HUES6 (cell line): ENCODE measurements around the gene ACVR1.
"Not testable (repeated sequence)": the region's sequence is repeated elsewhere in the genome, so short reads cannot be mapped to it uniquely, and the experiment has no call there.

Source experiments
- H3K27ac ChIP-seq: 2 replicates; pipeline ENCODE4 v1.7.0; 2013; ENCODE audit warnings: low read depth, mild to moderate bottlenecking, low read length, inconsistent platforms
- H3K27me3 ChIP-seq: 2 replicates; pipeline ENCODE4 v1.6.1; 2013; ENCODE audit warnings: low read length; ENCODE audit not compliant: control insufficient read depth, insufficient read depth
- H3K36me3 ChIP-seq: 2 replicates; pipeline ENCODE4 v1.6.1; 2013; ENCODE audit warnings: low read length; ENCODE audit not compliant: control insufficient read depth, insufficient read depth
- H3K4me1 ChIP-seq: 2 replicates; pipeline ENCODE4 v1.6.1; 2013; ENCODE audit warnings: low read length; ENCODE audit not compliant: control insufficient read depth, insufficient read depth
- H3K4me3 ChIP-seq: 2 replicates; pipeline ENCODE4 v1.5.1; 2013; ENCODE audit warnings: low read depth, low read length
- H3K9ac ChIP-seq: one replicate; pipeline ENCODE4 v1.6.1; 2013; ENCODE audit warnings: mild to moderate bottlenecking, low read length
- H3K9me3 ChIP-seq: 2 replicates; pipeline ENCODE4 v1.6.1; 2013; ENCODE audit warnings: low read depth, low read length; ENCODE audit not compliant: control insufficient read depth, insufficient read depth

The ACVR1 gene

DNA sequence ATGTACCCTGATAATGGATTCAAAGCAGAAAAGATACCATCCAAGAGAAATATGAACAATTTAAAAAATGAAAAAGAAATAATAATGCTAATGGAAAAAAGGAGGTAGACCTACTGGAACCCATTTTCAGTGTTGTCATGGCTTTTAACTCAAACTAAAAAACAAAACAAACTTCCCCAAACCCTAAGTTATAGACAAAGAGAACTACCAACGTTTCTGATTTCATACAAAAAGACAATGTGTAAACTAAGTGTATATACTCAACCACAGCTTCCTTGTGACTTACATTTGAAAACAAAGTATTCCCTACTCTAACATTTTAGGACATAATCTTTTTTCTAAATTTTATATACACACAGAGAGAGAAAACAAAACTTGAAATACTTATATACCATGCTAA, 45.9 kb downstream of the ACVR1 start:
- no peak overlapping the region for H3K27ac ChIP-seq

DNA sequence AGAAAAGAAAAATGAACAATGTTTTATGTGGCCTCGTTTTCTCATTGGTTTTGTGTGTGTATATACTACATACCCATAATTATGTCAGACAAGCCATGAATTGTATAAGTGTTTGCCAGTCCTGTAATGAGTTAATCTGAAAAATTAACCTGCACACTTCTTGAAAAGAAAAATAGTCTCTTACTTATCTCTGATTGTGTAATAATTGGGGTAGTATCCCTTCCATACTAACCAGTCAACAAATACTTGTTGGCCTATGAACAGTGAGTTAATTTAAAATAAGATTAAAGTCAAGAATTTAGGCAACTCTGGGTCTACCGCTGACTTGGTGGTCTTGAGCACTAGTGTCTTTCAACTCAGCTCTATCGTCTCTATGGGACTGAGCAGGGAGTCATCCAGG, 48.8 kb downstream of the ACVR1 start:
- Histone ChIP-seq H3K9me3 (no peaks in the 10 kb centered on the region), H3K4me1 (peaks cover 19% of the 10 kb centered on the region), H3K9ac (no peak overlapping the region), H3K27me3 (no peaks in the 10 kb centered on the region), H3K4me3 (no peak overlapping the region), H3K27ac (no peak overlapping the region), H3K36me3 (peaks cover 4% of the 10 kb centered on the region; the same call in 1 of the 2 replicates)

More for the DNA sequence above, 45.9 kb downstream of the ACVR1 start:
- H3K4me3 ChIP-seq: no peak overlapping the region
- peaks cover 25% of the 10 kb centered on the region for H3K4me1 ChIP-seq
- H3K27me3 ChIP-seq: no peaks in the 10 kb centered on the region
- no peak overlapping the region for H3K9ac ChIP-seq
- H3K9me3 ChIP-seq: no peaks in the 10 kb centered on the region
- peaks cover 4% of the 10 kb centered on the region; the same call in 1 of the 2 replicates for H3K36me3 ChIP-seq

DNA sequence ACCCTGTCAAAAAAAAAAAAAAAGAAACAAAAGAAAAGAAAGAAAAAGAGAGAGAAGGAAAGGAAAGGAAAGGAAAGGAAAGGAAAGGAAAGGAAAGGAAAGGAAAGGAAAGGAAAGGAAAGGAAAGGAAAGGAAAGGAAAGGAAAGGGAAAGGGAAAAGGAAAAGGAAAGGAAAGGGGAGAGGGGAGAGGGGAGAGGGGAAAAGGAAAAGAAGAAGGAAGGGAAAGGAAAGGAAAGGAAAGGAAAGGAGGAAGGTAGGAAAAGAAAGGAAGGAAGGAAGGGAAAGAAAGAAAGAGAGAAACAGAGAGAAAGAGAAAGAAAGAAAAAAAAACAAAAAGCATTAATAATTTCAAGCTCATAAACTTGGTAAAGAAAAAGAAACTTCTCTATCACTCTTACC, 49.5 kb downstream of the ACVR1 start:
- not testable (repeated sequence) for H3K27me3 ChIP-seq, H3K27ac ChIP-seq, H3K4me3 ChIP-seq, H3K36me3 ChIP-seq, H3K9ac ChIP-seq, H3K9me3 ChIP-seq
- peaks cover 13% of the 10 kb centered on the region for H3K4me1 ChIP-seq

DNA sequence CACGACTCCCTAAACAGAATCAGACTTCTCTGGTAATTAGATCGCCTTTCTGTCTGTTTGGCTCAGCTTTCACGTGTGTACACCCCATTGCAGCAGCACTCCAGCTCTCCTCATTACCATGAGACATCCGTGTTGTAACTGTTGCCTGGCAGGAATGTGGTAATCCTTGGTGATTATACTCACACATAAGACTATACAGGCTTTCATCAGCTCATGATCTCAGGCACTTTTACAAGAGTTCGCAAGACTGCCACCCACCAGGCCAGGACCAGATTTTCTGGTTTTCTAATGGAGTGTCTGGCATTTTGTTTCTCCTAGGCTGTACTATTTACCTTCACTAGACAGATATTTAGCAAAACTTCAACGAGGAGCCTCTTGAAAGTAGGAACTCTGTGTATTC, 50.2 kb downstream of the ACVR1 start:
- peaks cover 7% of the 10 kb centered on the region for H3K4me1 ChIP-seq
- H3K4me3 ChIP-seq: no peak overlapping the region
- H3K27ac ChIP-seq: no peak overlapping the region
- H3K27me3 ChIP-seq: no peaks in the 10 kb centered on the region
- H3K36me3 ChIP-seq: peaks cover 4% of the 10 kb centered on the region; the same call in 1 of the 2 replicates
- no peaks in the 10 kb centered on the region for H3K9me3 ChIP-seq
- H3K9ac ChIP-seq: no peak overlapping the region

DNA sequence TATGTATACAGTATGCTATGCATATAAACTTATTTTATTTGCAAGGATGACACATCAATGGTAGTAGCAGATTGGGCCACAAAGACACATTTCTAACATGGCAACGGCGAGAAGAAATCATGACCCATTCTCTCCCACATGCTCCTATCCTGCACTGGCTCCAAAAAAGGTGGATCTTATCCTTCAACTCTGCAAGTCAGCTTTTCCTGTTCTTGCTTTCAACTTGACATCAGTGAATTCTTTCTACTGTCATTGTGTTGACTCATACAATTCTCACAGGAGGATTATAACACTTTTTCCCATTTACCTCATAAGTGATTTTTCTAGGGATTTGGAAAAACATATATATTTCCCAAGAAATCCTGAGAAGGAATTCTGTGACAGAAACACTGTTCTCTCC, 53.1 kb downstream of the ACVR1 start:
- peaks cover 9% of the 10 kb centered on the region for H3K36me3 ChIP-seq
- H3K27me3 ChIP-seq: no peaks in the 10 kb centered on the region
- no peak overlapping the region for H3K9ac ChIP-seq
- no peaks in the 10 kb centered on the region for H3K9me3 ChIP-seq
- H3K27ac ChIP-seq: no peak overlapping the region
- H3K4me1 ChIP-seq: no peaks in the 10 kb centered on the region
- H3K4me3 ChIP-seq: no peak overlapping the region

DNA sequence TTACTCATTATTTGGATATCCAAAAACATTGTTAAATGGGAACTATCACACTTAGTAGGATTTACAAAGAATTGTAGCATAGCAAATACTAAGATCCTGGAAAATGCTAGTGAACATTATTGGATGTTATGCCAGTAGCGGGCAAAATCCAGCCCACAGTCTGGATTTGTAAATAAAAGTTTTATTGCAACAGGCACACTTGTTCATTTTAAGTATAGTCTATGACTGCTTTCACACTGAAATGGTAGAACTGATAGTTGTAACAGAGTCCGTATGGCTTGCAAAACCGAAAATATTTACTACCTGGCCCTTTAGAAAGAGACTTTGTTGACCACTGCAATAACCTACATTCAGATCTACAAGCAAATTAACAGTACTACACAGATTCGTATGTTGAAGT, 53.6 kb downstream of the ACVR1 start:
- no peaks in the 10 kb centered on the region for H3K27me3 ChIP-seq
- H3K9me3 ChIP-seq: no peaks in the 10 kb centered on the region
- H3K36me3 ChIP-seq: peaks cover 11% of the 10 kb centered on the region
- no peak overlapping the region for H3K9ac ChIP-seq
- H3K4me1 ChIP-seq: no peaks in the 10 kb centered on the region
- no peak overlapping the region for H3K27ac ChIP-seq
- H3K4me3 ChIP-seq: no peak overlapping the region

DNA sequence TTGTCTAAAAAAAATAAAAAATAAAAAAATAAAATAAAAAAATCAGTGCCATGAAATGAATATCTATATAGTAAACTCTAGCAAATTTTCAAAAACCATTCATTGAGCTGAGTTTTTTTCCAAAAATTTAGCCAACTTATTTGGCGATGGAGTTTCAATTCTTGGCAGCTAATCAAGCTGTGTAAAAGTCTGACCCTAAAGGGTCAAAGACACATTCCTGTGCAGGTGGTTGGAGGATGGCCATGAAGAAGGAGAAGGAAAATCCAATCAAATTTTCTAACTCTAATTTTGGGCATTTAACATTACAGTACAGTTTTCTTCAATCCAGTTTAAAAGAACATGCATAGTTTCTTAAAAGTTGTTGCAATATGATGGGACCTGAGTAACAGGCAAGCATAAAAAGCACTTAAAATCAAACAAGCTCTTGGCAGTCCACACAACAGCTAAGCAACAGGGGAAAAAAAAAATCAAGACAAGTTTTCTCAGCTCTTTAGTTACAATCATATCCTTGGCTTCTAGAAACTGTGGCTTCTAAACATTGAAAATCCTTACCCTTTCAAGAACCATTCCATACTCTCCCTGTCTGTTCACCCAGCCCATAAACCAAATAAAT, 54.5 kb downstream of the ACVR1 start:
- Histone ChIP-seq H3K27me3 (no peaks in the 10 kb centered on the region), H3K4me1 (no peaks in the 10 kb centered on the region), H3K9ac (no peak overlapping the region), H3K27ac (no peak overlapping the region), H3K4me3 (no peak overlapping the region), H3K9me3 (no peaks in the 10 kb centered on the region), H3K36me3 (peaks cover 19% of the 10 kb centered on the region)

DNA sequence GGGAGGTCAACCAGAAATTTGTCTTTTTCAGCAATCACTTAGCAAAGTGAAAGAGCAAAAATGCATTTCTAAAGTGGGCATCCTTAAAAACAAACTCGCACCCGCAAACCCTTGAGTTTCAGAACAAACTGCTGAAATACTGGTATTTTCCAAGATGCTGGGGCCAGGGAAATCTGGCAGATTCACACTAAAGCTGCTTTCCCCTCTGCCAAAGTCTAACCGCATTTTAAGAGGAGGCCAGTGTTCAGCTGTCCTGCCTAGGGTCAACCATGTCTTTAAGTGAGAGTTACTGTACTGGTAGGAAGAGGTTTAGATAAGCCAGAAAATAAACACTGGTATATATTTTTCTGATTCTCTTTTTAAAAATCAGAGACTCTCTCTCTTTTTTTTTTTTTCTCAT, 55.9 kb downstream of the ACVR1 start:
- Histone ChIP-seq H3K9me3 (no peaks in the 10 kb centered on the region), H3K27me3 (no peaks in the 10 kb centered on the region), H3K4me1 (no peaks in the 10 kb centered on the region), H3K9ac (no peak overlapping the region), H3K36me3 (peaks cover 15% of the 10 kb centered on the region), H3K4me3 (no peak overlapping the region), H3K27ac (no peak overlapping the region)

DNA sequence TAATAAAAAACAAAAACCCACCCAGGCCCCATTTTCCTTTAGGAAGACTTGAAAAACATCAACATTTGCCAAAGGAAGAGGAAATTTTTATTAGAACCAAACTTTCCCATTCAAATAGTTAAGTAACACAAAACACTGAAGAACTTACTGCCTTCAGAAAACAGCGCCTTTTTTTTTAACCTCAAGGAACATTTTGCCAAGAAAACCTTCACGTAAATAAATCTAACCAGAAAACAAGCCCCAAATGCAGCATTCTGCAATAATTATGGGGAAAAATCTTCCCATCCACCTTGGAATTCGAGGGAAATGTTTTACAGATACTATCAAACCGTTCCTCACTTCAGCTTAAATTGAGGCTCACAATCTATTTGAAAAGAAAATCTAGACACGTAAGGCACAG, 56.4 kb downstream of the ACVR1 start:
- Histone ChIP-seq H3K27me3 (no peaks in the 10 kb centered on the region), H3K27ac (no peak overlapping the region), H3K4me1 (no peaks in the 10 kb centered on the region), H3K36me3 (peaks cover 15% of the 10 kb centered on the region), H3K9me3 (no peaks in the 10 kb centered on the region), H3K4me3 (no peak overlapping the region), H3K9ac (no peak overlapping the region)

DNA sequence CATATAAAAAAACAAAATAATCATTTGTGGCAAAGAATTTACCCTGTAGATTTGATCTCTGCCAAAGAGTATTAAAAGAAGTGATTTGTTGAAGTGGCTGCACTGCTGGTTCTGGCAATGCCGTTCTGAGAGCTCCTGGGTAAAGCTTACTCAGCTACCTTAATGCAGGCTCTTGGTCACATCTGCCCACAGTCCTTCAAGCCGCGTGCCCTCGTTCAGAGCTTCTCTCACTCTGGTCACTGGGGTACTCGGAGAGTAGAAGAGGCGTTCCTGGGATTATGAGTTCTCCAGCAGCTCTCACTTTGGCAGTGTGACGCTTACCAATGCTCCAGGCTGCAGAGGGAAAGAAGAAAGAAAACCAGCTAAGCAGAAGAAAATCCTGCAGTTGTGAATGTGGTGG, 57.9 kb downstream of the ACVR1 start:
- no peak overlapping the region for H3K27ac ChIP-seq

DNA sequence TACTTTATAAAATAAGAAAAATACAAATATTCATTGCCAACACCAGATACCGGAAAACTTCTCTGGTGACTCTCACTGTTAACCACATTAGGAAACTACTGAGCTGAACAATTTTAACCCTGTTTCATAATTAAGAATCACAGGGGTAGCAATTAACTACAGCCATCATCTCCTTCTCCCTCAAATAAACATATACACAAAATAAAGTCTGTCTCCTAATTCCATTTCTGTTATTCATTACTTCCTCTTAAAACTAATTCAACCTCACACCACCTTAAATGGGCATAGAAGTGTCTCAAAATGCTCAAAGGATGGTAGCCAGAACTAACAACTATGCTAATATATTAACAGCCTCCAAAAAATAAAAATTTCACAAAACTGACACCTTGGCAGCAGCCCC, 60.7 kb downstream of the ACVR1 start:
- no peaks in the 10 kb centered on the region for H3K4me1 ChIP-seq
- H3K9ac ChIP-seq: no peak overlapping the region
- no peaks in the 10 kb centered on the region for H3K9me3 ChIP-seq
- H3K4me3 ChIP-seq: no peak overlapping the region
- H3K27ac ChIP-seq: no peak overlapping the region
- no peaks in the 10 kb centered on the region for H3K27me3 ChIP-seq
- peaks cover 18% of the 10 kb centered on the region for H3K36me3 ChIP-seq

More for the DNA sequence above, 57.9 kb downstream of the ACVR1 start:
- no peaks in the 10 kb centered on the region for H3K27me3 ChIP-seq
- H3K4me1 ChIP-seq: no peaks in the 10 kb centered on the region
- H3K4me3 ChIP-seq: no peak overlapping the region
- peaks cover 18% of the 10 kb centered on the region for H3K36me3 ChIP-seq
- H3K9me3 ChIP-seq: no peaks in the 10 kb centered on the region
- no peak overlapping the region for H3K9ac ChIP-seq

DNA sequence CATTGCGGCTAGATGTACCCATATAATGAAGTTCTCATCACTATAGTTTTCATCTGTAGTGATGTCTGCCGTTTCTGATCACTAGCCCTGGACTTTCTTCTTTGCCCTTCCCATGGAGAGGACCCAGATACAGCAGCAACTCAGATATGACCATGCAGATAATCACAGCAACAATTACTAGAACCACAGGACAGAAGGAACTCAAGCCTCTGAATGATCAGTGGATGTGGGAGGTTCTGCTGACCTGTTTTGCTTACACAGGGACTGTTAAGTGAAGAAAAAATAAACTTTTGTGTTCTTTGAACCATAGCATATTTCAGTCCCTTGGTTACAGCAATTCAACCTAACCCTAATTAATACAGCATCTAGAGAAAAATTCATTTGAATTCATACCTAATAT, 62.7 kb downstream of the ACVR1 start:
- Histone ChIP-seq H3K9ac (no peak overlapping the region), H3K36me3 (peaks cover 18% of the 10 kb centered on the region), H3K9me3 (no peaks in the 10 kb centered on the region), H3K27ac (no peak overlapping the region), H3K4me1 (no peaks in the 10 kb centered on the region), H3K4me3 (no peak overlapping the region), H3K27me3 (no peaks in the 10 kb centered on the region)
